ENCODE results near the gene GLYATL1. TPM values are rescaled to one million over a fixed set of nuclear protein-coding genes. Genes with fewer than 3 reads are reported as not detected.

The GLYATL1 gene
- polyA plus RNA-seq (2013) = 1.5 TPM

- ChIA-PET CTCF (interaction anchor here (1.6 kb wide), 1 partner anchor 12 kb away, joined by 6 read pairs; no protein-coding TSS in a partner anchor), POLR2A (no interaction called here)
- Histone ChIP-seq H3K4me1 (ENCODE audit: control extremely low read depth in 1 of 4, control insufficient read depth in 4 of 4, insufficient read depth in 4 of 4, low read length in 3 of 4) (no peaks in the 10 kb centered on the region), H3K9me3 (ENCODE audit: control extremely low read depth in 1 of 5, control insufficient read depth in 4 of 5, insufficient read depth in 2 of 5, low read depth in 1 of 5, low read length in 4 of 5) (peaks cover 0 to 2% (median 0%) of the 10 kb centered on the region in 5 experiments), H3K27ac (ENCODE audit: insufficient read depth in 1 of 2, low read depth in 1 of 2, low read length in 2 of 2, poor library complexity in 1 of 2, severe bottlenecking in 2 of 2) (no peak within 1 kb of the TSS), H3K27me3 (replicated peaks in 2 of 5; ENCODE audit: control insufficient read depth in 4 of 5, insufficient read depth in 5 of 5, low read length in 4 of 5) (no peaks in the 10 kb centered on the region), H3K4me3 (ENCODE audit: control insufficient read depth in 1 of 7, extremely low read depth in 1 of 7, insufficient read depth in 4 of 7, low read depth in 2 of 7, low read length in 6 of 7) (no peak within 1 kb of the TSS), H3K36me3 (ENCODE audit: control insufficient read depth in 4 of 4, insufficient read depth in 4 of 4, low read length in 3 of 4) (no peaks in the 10 kb centered on the region)
- no peak for DNase-seq
- 100% methylated on average over 2 of the region's 4 CpGs for WGBS (ENCODE audit: insufficient coverage)
Observed at GRCh38 chr11:58939277-58939676, at the start of gene GLYATL1. GLYATL1 (plus strand) TSS chr11:58939488; CDS start chr11:58947088, 7,600 bp downstream.

DNA sequence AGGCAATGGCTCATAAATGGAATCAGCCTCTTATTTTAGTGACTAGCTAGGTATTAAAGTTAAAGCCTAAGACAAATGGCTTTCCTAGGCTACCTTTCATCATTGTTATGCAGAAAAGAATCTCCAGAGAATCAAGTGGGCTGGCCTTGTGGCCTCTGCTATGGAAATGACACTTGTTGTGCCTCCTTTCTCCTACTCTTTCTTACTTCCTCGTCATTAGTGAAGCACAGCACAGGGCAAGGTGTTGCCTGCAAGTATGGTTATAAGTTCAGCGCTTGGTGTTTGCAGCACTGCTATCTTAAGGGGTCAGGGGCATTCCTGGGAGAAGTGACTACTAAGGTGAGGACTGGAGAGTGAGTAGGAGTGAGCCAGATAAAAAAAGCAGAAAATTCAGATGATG is 45.4 kb upstream of the GLYATL1 start:
- POLR2A ChIA-PET = no interaction called here
- WGBS (ENCODE audit: insufficient coverage) = 83% methylated on average over 1 of the region's 2 CpGs
- CTCF ChIA-PET = no interaction called here

DNA sequence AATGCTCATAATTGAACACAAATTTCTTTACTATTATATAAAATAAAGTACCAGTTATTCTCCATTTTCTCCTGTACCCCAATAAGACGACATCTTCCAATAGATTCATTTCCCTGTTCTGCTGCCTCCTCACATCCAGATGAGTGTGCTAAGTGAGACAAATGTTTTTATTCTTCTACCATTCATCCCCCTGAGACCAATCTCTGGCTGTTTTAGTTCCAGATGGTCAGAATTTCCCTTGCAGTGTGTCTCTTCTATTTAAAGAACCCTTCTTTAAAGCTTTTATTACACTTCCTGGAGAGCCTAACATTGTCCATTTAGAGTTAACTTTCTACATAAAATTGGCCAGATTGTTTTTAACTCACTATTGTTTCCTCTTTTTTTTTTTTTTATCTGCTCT is 41.2 kb upstream of the GLYATL1 start:
- peaks cover 0 to 5% (median under 1%) of the 10 kb centered on the region in 5 experiments for H3K27me3 ChIP-seq (replicated peaks in 2 of 5; ENCODE audit: control insufficient read depth in 4 of 5, insufficient read depth in 5 of 5, low read length in 4 of 5)
- H3K9me3 ChIP-seq (ENCODE audit: control extremely low read depth in 1 of 5, control insufficient read depth in 4 of 5, insufficient read depth in 2 of 5, low read depth in 1 of 5, low read length in 4 of 5) = no peaks in the 10 kb centered on the region
- H3K27ac ChIP-seq (ENCODE audit: insufficient read depth in 1 of 2, low read depth in 1 of 2, low read length in 2 of 2, poor library complexity in 1 of 2, severe bottlenecking in 2 of 2) = no peak overlapping the region
- peaks cover 0 to 17% (median 8%) of the 10 kb centered on the region in 4 experiments for H3K4me1 ChIP-seq (ENCODE audit: control extremely low read depth in 1 of 4, control insufficient read depth in 4 of 4, insufficient read depth in 4 of 4, low read length in 3 of 4)
- CTCF ChIA-PET = interaction anchor here (0.6 kb wide), 1 partner anchor 877 kb away, joined by 4 read pairs; no protein-coding TSS in a partner anchor
- no peaks in the 10 kb centered on the region for H3K36me3 ChIP-seq (ENCODE audit: control insufficient read depth in 4 of 4, insufficient read depth in 4 of 4, low read length in 3 of 4)
- POLR2A ChIA-PET = no interaction called here
- H3K4me3 ChIP-seq (ENCODE audit: control insufficient read depth in 1 of 7, extremely low read depth in 1 of 7, insufficient read depth in 4 of 7, low read depth in 2 of 7, low read length in 6 of 7) = no peak overlapping the region
- peak in 1 of 3 donors; percentile 14 for DNase-seq
- no CpG with 5 or more reads among the region's 1 CpG for WGBS (ENCODE audit: insufficient coverage)

More for the DNA sequence above, 45.4 kb upstream of the GLYATL1 start:
- Histone ChIP-seq H3K9me3 (ENCODE audit: control extremely low read depth in 1 of 5, control insufficient read depth in 4 of 5, insufficient read depth in 2 of 5, low read depth in 1 of 5, low read length in 4 of 5) (no peaks in the 10 kb centered on the region), H3K4me1 (ENCODE audit: control extremely low read depth in 1 of 4, control insufficient read depth in 4 of 4, insufficient read depth in 4 of 4, low read length in 3 of 4) (peaks cover 0 to 7% (median 1%) of the 10 kb centered on the region in 4 experiments), H3K4me3 (ENCODE audit: control insufficient read depth in 1 of 7, extremely low read depth in 1 of 7, insufficient read depth in 4 of 7, low read depth in 2 of 7, low read length in 6 of 7) (no peak overlapping the region), H3K36me3 (ENCODE audit: control insufficient read depth in 4 of 4, insufficient read depth in 4 of 4, low read length in 3 of 4) (no peaks in the 10 kb centered on the region), H3K27ac (ENCODE audit: insufficient read depth in 1 of 2, low read depth in 1 of 2, low read length in 2 of 2, poor library complexity in 1 of 2, severe bottlenecking in 2 of 2) (no peak overlapping the region), H3K27me3 (replicated peaks in 2 of 5; ENCODE audit: control insufficient read depth in 4 of 5, insufficient read depth in 5 of 5, low read length in 4 of 5) (no peaks in the 10 kb centered on the region)
- no peak for DNase-seq

DNA sequence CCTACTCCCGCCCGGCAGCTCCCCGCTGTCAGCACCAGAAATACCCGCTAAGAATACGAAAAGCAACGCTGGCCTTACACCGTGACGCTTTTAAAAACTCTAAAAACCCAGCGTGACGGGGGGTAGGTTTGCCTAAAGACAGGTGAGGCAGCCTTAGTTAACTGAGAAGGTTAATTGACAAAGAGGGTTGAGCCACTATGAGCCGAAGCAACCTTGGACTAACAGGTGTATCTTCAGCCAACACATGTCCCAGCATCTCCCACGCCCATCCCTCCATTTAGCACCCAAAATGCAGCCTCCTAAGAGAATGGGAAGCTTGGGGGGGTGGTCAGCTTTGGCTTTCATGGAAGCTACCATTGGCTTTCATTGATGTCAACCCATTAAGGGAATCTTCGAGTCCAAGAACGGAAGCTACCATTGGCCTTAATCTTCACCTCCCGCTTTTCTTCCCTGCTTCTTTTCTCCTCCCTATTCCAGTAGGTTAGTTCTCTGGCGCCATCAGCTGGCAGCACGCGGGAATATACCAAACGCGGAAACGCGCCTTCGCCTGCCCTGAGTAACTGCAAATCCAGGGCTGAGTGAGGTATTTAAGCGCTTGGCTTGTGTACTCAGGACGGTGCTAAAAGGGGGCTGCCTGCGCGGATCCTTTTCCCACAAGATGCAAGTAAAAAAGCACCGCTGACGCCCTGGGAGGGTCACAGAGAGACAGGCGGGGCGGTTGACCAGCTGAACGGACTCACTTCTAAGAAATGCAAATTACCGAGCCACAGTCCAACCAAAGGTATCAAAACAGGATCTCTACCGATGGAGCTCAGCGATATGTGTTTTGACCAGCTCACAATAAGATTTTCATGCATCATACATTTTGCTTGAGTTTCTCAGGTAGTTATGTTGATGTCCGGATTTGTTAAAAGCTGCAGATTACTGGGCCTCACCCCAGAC is 38.5 kb upstream of the GLYATL1 start:
- ChIA-PET CTCF (interaction anchor here (0.7 to 4.2 kb wide), 23 partner anchors 9 to 332 kb away, joined by 3 to 42 read pairs (median 4); partner anchors contain the start of gene GLYATL2), POLR2A (interaction anchor here (0.6 kb wide), 2 partner anchors 25 to 393 kb away, joined by 3 to 4 read pairs; no protein-coding TSS in a partner anchor)
- no peaks in the 10 kb centered on the region for H3K9me3 ChIP-seq (ENCODE audit: control extremely low read depth in 1 of 5, control insufficient read depth in 4 of 5, insufficient read depth in 2 of 5, low read depth in 1 of 5, low read length in 4 of 5)
- peak; percentile 78 to 83 (median 82) for DNase-seq
- peak overlapping the region in 3 of 7 experiments; percentile 20 to 68 (median 58) for H3K4me3 ChIP-seq (ENCODE audit: control insufficient read depth in 1 of 7, extremely low read depth in 1 of 7, insufficient read depth in 4 of 7, low read depth in 2 of 7, low read length in 6 of 7)
- H3K27ac ChIP-seq (ENCODE audit: insufficient read depth in 1 of 2, low read depth in 1 of 2, low read length in 2 of 2, poor library complexity in 1 of 2, severe bottlenecking in 2 of 2) = no peak overlapping the region
- WGBS (ENCODE audit: insufficient coverage) = 27% methylated on average over 23 of the region's 36 CpGs
- H3K4me1 ChIP-seq (ENCODE audit: control extremely low read depth in 1 of 4, control insufficient read depth in 4 of 4, insufficient read depth in 4 of 4, low read length in 3 of 4) = peaks cover 0 to 26% (median 13%) of the 10 kb centered on the region in 4 experiments
- no peaks in the 10 kb centered on the region for H3K36me3 ChIP-seq (ENCODE audit: control insufficient read depth in 4 of 4, insufficient read depth in 4 of 4, low read length in 3 of 4)
- peaks cover 0 to 28% (median 5%) of the 10 kb centered on the region in 5 experiments for H3K27me3 ChIP-seq (replicated peaks in 2 of 5; ENCODE audit: control insufficient read depth in 4 of 5, insufficient read depth in 5 of 5, low read length in 4 of 5)

GRCh38 chr11:58902881-58903280 is 36.4 kb upstream of the GLYATL1 start:
- Histone ChIP-seq H3K9me3 (ENCODE audit: control extremely low read depth in 1 of 5, control insufficient read depth in 4 of 5, insufficient read depth in 2 of 5, low read depth in 1 of 5, low read length in 4 of 5) (no peaks in the 10 kb centered on the region), H3K36me3 (ENCODE audit: control insufficient read depth in 4 of 4, insufficient read depth in 4 of 4, low read length in 3 of 4) (no peaks in the 10 kb centered on the region), H3K4me1 (ENCODE audit: control extremely low read depth in 1 of 4, control insufficient read depth in 4 of 4, insufficient read depth in 4 of 4, low read length in 3 of 4) (peaks cover 0 to 28% (median 15%) of the 10 kb centered on the region in 4 experiments), H3K27ac (ENCODE audit: insufficient read depth in 1 of 2, low read depth in 1 of 2, low read length in 2 of 2, poor library complexity in 1 of 2, severe bottlenecking in 2 of 2) (no peak overlapping the region), H3K27me3 (replicated peaks in 2 of 5; ENCODE audit: control insufficient read depth in 4 of 5, insufficient read depth in 5 of 5, low read length in 4 of 5) (peaks cover 0 to 35% (median 5%) of the 10 kb centered on the region in 5 experiments), H3K4me3 (ENCODE audit: control insufficient read depth in 1 of 7, extremely low read depth in 1 of 7, insufficient read depth in 4 of 7, low read depth in 2 of 7, low read length in 6 of 7) (no peak overlapping the region)
- no peak for DNase-seq
- POLR2A ChIA-PET = no interaction called here
- 100% methylated on average over 1 of the region's 1 CpG for WGBS (ENCODE audit: insufficient coverage)
- CTCF ChIA-PET = interaction anchor here (0.9 to 4.2 kb wide), 6 partner anchors 10 to 336 kb away, joined by 3 to 31 read pairs (median 4); no protein-coding TSS in a partner anchor

DNA sequence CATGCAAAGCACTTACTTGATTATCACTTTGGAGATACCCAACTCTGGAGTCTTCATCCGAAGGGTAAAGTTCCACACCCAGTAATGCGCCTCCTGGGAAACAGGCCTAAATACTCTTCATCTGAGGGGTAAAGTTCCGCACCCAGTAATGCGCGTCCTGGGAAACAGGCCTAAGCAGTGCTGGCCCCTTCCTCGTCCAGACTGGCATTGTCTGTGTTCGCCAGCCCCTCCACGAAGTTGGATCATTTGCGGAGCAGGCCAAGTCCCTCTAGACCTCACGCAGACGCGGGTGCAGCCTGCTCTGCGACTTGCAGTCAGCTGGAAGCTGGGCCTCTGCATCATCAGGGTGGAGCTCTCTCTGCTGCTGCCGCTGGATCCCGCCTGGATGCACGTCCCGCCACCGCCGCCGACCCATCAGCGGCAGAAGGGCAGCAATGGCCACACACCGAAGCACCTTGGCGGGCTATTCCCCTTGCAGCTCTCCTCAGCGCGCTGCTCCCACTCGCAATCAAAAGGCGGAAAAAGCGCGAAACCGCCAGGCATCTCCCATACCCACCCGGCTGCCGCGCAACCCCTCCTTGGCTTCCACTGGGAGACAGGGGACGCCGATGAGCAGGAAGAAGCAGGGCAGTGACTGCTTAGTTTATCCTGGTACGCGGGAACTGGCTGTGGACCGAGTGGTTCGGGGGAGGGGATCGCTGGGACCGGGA is 34.1 kb upstream of the GLYATL1 start:
- DNase-seq = peak in 2 of 3 donors; percentile 14 to 36
- POLR2A ChIA-PET = no interaction called here
- Histone ChIP-seq H3K36me3 (ENCODE audit: control insufficient read depth in 4 of 4, insufficient read depth in 4 of 4, low read length in 3 of 4) (no peaks in the 10 kb centered on the region), H3K4me3 (ENCODE audit: control insufficient read depth in 1 of 7, extremely low read depth in 1 of 7, insufficient read depth in 4 of 7, low read depth in 2 of 7, low read length in 6 of 7) (peak overlapping the region in 5 of 7 experiments; percentile 50 to 78 (median 65)), H3K27me3 (replicated peaks in 2 of 5; ENCODE audit: control insufficient read depth in 4 of 5, insufficient read depth in 5 of 5, low read length in 4 of 5) (peaks cover 0 to 35% (median 5%) of the 10 kb centered on the region in 5 experiments), H3K27ac (ENCODE audit: insufficient read depth in 1 of 2, low read depth in 1 of 2, low read length in 2 of 2, poor library complexity in 1 of 2, severe bottlenecking in 2 of 2) (no peak overlapping the region), H3K4me1 (ENCODE audit: control extremely low read depth in 1 of 4, control insufficient read depth in 4 of 4, insufficient read depth in 4 of 4, low read length in 3 of 4) (peaks cover 0 to 20% (median 8%) of the 10 kb centered on the region in 4 experiments), H3K9me3 (ENCODE audit: control extremely low read depth in 1 of 5, control insufficient read depth in 4 of 5, insufficient read depth in 2 of 5, low read depth in 1 of 5, low read length in 4 of 5) (no peaks in the 10 kb centered on the region)
- 9% methylated on average over 39 of the region's 41 CpGs for WGBS (ENCODE audit: insufficient coverage)
- CTCF ChIA-PET = interaction anchor here (1.0 to 3.3 kb wide), 7 partner anchors 10 to 250 kb away, joined by 3 to 14 read pairs (median 4); no protein-coding TSS in a partner anchor

Measured in common myeloid progenitor, CD34-positive (primary cell).